ENCODE results near the gene LYRM4. TPM values are rescaled to one million over a fixed set of nuclear protein-coding genes. Genes with fewer than 3 reads are reported as not detected.

LYRM4 gene
- total and polyA plus RNA-seq, 8 donors, result 8.7 to 14.9 (median 12.6) TPM

GRCh38 chr6:5290097-5290496 is 29.3 kb upstream of the LYRM4 start:
- no peak for DNase-seq
- no peak for FAIRE-seq
- ATAC-seq, result no peak
- Histone ChIP-seq H3K27me3 (no peaks in the 10 kb centered on the region), H3K9me3 (no peaks in the 10 kb centered on the region), H3K4me1 (peaks cover 10 to 12% (median 11%) of the 10 kb centered on the region in 3 donors), H3K4me3 (no peak overlapping the region), H3K27ac (no peak overlapping the region), H3K36me3 (no peaks in the 10 kb centered on the region)
- TF ChIP-seq, protein P1, sequence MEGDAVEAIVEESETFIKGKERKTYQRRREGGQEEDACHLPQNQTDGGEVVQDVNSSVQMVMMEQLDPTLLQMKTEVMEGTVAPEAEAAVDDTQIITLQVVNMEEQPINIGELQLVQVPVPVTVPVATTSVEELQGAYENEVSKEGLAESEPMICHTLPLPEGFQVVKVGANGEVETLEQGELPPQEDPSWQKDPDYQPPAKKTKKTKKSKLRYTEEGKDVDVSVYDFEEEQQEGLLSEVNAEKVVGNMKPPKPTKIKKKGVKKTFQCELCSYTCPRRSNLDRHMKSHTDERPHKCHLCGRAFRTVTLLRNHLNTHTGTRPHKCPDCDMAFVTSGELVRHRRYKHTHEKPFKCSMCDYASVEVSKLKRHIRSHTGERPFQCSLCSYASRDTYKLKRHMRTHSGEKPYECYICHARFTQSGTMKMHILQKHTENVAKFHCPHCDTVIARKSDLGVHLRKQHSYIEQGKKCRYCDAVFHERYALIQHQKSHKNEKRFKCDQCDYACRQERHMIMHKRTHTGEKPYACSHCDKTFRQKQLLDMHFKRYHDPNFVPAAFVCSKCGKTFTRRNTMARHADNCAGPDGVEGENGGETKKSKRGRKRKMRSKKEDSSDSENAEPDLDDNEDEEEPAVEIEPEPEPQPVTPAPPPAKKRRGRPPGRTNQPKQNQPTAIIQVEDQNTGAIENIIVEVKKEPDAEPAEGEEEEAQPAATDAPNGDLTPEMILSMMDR (IDR thresholded peaks at IDR 0.05), result no peak
- intact Hi-C loops (cut with DNase I), result no loop called here
- 86 to 95% methylated on average over 1 of the region's 1 CpG for WGBS, 2 donors

DNA sequence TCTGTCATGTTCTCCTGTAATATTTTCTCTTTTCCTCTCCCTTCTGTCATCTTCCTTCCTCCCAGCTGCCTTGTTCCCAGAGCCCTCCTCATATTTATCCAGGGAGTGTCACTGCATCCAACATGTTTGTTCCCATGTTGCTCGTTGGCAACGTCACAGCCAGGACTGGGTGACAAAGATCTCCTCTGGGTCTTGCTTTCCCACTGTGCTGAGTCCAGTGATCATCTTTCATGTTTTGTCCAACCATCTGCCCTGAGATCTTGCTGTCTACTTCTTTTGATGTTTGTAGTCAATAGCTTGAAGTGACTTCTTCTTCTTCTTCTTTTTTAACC is 27.2 kb upstream of the LYRM4 start:
- no peaks in the 10 kb centered on the region for H3K9me3 ChIP-seq
- no peak overlapping the region for H3K4me3 ChIP-seq
- FAIRE-seq (no peak), ATAC-seq (peak in 1 of 4 donors; percentile 21), DNase-seq (no peak)
- 40 to 51% methylated on average over 2 of the region's 2 CpGs for WGBS, 2 donors
- TF ChIP-seq, protein P1 (IDR thresholded peaks at IDR 0.05), result no peak
- no peak overlapping the region for H3K27ac ChIP-seq
- intact Hi-C loops (cut with DNase I), result no loop called here
- H3K36me3 ChIP-seq, result no peaks in the 10 kb centered on the region
- H3K27me3 ChIP-seq, result no peaks in the 10 kb centered on the region
- no peaks in the 10 kb centered on the region for H3K4me1 ChIP-seq

DNA sequence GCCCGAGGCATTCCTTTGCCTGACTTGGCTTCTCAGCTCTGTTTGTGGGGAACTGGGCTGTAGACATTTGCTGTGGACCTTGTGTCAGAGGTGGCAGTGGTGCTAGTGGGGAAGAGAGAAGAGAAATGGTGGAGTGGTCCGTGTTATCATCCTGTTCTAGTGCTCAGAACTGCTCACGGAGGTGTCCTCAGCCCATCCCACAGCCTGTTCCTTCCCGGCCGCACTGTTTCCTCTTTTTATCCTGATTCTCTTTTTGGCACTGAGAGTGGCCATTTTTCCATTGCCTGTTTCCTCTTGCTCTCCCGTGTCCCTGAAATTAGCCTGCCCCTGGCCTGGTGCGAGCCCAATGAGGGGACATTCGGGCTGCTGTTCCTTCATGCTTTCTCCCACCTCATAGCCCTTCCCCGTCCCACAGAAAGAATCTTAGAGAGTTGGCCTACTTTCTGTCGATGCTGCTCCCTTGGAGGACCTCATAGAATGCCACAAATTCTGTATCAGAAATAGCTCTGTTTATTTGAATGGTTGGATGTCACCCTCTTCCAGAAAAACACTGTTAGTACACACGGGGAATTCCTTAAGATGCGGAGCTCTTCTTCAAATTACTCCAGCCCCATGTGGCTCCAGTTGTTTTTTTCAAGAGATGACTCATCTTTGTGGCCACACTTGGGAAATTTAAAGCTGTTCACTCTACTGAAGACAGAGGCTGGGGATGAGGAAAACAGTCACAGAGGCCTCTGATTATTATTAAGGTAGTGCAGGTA is 26.6 kb upstream of the LYRM4 start:
- intact Hi-C loops (cut with DNase I), result no loop called here
- DNase-seq (no peak), FAIRE-seq (no peak), ATAC-seq (peak in 3 of 4 donors; percentile 48 to 71 (median 64))
- H3K4me1 ChIP-seq, result no peaks in the 10 kb centered on the region
- no peaks in the 10 kb centered on the region for H3K36me3 ChIP-seq
- H3K27ac ChIP-seq, result no peak overlapping the region
- H3K9me3 ChIP-seq, result no peaks in the 10 kb centered on the region
- TF ChIP-seq, protein P1 (IDR thresholded peaks at IDR 0.05), result no peak
- no peaks in the 10 kb centered on the region for H3K27me3 ChIP-seq
- H3K4me3 ChIP-seq, result no peak overlapping the region
- 84 to 86% methylated on average over 12 of the region's 12 CpGs for WGBS, 2 donors

DNA sequence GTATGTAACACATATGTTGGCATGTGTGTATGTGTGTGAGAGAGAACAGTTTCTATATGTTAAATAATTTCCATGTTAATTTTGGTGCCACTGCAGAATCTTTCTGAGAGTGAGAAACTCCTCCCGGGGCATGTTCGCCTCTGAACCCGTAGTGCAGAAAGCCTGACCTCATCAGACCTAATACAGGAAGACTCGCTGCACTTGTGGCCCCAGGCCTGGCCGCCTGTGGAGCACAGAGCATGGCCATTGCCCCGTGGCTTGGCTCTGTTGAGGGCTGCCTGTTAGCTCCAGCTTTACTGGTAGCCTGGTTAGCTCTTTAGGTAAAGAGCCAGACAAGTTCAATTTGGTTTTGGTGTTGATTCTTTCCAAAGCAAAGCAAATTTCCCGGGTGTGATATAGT is 26.0 kb upstream of the LYRM4 start:
- H3K36me3 ChIP-seq, result no peaks in the 10 kb centered on the region
- no peak for ATAC-seq
- WGBS, 2 donors, result 92 to 94% methylated on average over 7 of the region's 7 CpGs
- H3K27me3 ChIP-seq, result no peaks in the 10 kb centered on the region
- H3K4me3 ChIP-seq, result no peak overlapping the region
- intact Hi-C loops (cut with DNase I), result no loop called here
- no peak for DNase-seq
- no peaks in the 10 kb centered on the region for H3K4me1 ChIP-seq
- H3K27ac ChIP-seq, result no peak overlapping the region
- no peak for FAIRE-seq
- TF ChIP-seq, protein P1 (IDR thresholded peaks at IDR 0.05), result no peak
- no peaks in the 10 kb centered on the region for H3K9me3 ChIP-seq

DNA sequence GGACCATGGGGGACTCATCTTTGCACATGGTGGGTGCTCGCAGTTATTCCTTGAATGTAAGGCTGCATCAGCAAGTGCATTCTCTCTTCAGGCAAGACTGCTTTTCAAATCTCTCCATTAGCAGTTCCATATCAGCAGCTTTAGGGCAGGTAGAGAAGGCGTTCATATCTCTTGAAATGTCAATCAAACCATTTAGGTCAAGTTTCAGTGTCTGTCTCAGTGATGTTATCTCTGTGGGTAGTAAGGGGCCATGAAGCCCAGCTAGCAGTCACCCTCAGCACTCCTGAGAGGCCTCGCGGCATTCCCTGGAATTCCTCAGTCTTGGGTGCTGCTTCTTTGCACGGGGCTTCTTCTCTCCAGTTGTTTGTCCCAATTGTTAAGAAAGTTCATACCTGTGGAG is 24.8 kb upstream of the LYRM4 start:
- ATAC-seq (no peak), FAIRE-seq (no peak), DNase-seq (no peak)
- intact Hi-C loops (cut with DNase I), result no loop called here
- Histone ChIP-seq H3K4me1 (no peaks in the 10 kb centered on the region), H3K4me3 (no peak overlapping the region), H3K27me3 (no peaks in the 10 kb centered on the region), H3K27ac (no peak overlapping the region), H3K36me3 (no peaks in the 10 kb centered on the region), H3K9me3 (no peaks in the 10 kb centered on the region)
- TF ChIP-seq, protein P1 (IDR thresholded peaks at IDR 0.05), result no peak
- WGBS, 2 donors, result 91 to 94% methylated on average over 5 of the region's 5 CpGs
